OCI-M2 (cell line): Measurements from ENCODE around the gene ZSCAN30.
"Not testable (repeated sequence)": the region's sequence is repeated elsewhere in the genome, so short reads cannot be mapped to it uniquely, and the experiment has no call there.

Source experiments
- DNase-seq: peaks from one replicate; lab custom pipeline; 2025; ENCODE audit not compliant: unreplicated experiment; lab: John Stamatoyannopoulos, UW

Gene ZSCAN30

DNA sequence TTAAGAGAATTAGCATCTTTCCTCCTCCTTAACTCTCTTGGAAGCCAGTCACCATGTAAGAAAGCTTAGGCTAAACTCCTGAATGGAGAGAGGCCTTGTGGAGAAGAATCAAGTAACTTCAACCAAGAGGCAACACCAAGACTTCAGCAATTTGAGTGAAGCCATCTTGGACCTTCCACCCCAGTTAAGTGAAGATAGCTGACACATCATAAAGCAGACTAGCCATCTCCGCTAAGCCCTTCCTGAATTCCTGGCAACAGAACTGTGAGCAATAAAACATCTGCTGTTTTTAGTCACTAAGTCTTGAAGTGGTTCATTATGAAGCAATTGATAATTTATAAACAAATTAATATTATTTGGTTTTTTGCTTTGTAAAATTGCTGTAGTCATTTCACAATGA is 50.7 kb downstream of the ZSCAN30 start:
- no peak for DNase-seq

DNA sequence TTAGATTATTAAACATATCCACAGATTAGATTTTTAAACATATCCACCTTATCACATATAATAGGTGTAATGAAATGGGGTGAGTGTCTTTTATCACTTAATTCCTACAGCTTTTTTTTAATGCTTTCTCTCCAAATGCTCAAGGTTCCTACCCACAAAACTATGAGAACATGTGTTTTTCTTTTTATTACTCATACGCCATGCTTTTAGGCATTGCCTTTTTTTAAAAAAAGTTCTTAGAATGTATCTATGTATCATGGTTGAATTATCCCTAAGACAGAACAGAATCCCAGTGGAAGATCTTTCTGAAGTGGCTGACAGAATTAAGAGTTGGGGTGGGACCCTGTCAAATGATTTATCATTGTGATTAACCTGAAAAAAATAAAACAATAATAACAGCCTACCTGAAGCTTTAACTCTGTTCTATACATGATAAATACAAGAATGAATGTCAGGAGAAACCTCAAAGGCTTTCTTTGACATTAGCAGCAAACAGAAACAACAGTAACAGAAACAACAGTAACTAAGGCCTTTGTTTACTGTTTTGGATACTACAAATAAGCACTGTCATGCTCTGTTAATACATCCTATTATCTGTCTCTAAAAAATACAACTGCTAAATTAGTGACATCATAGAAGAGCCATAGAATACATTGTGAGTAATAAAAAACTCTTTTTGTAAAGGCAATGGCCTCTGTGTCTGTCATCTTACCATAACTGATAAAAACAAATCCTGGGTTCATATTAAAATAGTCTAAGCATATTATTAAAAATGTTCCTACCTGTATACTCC is 53.3 kb downstream of the ZSCAN30 start:
- DNase-seq = no peak

DNA sequence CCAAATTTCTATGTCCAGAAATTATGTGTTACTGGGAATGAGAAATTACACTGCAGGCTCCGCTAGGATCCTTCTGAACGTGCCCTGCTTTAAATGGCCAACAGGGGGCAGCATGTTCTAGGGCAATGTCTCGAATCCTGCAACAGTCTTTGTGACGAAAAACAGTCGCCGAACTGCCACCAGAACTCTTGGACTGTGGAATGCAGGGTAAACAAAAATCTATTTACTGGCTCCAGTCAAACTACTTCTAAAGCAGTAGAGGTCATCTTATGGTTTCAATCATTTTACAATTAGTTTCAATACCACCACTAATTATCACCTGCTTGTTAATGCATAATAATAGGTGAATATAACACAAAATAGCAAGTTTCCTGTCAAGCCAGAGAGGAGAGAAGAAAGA is 59.0 kb downstream of the ZSCAN30 start:
- DNase-seq = peak; percentile 73

DNA sequence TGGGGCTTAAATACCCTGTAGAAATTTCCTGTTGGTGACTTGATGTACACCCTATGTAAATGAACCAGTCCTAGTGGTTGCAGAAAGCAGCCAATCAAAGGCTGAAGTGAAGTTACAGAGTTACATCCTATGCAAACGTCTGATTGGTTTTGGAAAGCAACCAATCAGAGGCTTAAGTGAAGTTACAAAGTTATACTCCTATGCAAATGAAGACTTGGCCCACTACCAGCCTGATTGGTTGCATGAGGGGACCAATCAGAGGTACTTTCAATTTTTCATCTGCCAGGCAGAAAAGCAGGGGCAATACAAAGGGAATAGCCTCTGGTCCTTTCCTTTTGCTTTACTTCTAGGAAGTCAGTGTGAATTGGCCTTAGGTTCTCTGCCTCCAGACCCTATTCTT is 62.8 kb downstream of the ZSCAN30 start:
- no peak for DNase-seq

DNA sequence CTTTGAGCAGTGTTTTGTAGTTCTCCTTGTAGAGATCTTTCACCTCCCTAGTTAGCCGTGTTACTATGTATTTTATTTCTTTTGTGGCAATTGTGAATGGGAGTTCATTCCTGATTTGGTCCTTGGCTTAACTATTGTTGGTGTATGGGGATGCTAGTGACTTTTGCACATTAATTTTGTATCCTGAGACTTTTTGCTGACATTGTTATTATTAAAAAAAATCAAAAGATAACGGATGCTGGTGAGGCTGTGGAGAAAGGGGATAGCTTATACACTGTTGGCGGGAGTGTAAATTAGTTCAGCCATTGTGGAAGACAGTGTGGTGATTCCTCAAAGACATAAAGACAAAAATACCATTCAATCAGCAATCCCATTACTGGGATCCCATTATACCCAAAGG is 66.2 kb downstream of the ZSCAN30 start:
- no peak for DNase-seq

DNA sequence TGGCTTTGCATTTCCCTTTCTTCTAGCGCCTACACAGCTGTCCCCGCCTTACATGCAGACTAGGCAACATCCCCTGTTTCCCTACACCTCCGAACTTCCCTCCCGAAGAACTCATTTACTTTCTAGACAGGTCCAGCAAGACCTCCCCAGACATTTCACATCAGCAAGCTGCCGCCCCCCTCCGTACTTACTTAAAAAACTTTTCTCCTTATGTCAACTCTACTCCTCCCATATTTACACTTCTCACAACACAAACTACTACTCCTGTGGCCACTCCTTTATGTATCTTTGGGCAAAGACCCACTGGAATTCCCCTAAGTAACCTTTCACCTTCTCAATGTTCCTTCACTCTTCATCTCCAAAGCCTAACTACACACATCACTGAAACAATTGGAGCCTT is 69.6 kb downstream of the ZSCAN30 start:
- no peak for DNase-seq

DNA sequence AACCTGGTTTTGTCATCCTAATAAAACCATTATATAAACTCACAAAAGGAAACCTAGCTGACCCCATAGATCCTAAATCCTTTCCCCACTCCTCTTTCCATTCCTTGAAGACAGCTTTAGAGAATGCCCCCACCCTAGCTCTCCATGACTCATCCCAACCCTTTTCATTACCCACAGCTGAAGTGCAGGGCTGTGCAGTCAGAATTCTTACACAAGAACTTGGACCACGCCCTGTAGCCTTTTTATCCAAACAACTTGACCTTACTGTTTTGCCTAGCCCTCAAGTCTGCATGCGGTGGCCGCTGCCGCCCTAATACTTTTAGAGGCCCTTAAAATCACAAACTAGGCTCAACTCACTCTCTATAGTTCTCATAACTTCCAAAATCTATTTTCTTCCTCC is 70.7 kb downstream of the ZSCAN30 start:
- DNase-seq = not testable (repeated sequence)

DNA sequence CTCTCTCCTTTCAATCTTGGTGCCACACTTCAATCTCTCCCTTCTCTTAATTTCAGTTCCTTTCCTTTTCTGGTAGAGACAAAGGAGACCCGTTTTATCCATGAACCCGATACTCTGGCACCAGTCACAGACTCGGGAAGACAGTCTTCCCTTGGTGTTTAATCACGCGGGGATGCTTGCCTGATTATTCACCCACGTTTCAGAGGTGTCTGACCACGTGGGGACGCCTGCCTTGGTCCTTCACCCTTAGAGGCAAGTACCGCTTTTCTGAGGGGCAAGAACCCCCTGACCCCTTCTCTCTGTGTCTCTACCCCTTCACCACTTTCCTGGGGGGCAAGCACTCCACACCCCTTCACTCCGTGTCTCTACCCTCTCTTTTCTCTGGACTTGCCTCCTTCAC is 73.4 kb downstream of the ZSCAN30 start:
- not testable (repeated sequence) for DNase-seq

DNA sequence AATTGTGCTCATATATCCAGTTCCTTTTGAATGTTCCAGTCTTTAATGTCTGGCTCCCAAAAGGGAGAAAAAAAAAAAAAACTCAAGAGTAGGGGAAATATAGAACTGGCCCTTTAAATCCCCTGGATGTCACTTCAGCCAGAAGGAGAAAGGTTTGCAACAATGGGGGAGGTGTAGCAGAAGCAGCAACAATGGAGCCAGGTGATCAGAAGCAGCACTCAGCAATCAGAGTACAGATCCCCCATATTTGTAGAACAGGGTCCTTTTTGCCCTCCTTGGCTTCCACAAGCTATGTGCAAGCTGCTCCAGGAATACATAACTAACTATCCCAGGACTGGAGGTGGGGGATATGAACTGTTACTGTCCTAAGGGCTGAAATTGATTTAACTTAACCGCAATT is 75.0 kb downstream of the ZSCAN30 start:
- no peak for DNase-seq

DNA sequence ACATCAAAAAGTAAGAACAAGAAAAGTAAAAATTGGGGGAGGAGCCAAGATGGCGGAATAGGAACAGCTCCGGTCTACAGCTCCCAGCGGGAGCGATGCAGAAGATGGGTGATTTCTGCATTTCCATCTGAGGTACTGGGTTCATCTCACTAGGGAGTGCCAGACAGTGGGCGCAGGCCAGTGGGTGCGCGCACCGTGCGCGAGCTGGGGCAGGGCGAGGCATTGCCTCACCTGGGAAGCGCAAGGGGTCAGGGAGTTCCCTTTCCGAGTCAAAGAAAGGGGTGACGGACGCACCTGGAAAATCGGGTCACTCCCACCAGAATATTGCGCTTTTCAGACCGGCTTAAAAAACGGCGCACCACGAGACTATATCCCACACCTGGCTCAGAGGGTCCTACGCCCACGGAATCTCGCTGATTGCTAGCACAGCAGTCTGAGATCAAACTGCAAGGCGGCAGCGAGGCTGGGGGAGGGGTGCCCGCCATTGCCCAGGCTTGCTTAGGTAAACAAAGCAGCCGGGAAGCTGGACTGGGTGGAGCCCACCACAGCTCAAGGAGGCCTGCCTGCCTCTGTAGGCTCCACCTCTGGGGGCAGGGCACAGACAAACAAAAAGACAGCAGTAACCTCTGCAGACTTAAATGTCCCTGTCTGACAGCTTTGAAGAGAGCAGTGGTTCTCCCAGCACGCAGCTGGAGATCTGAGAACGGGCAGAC is 84.1 kb downstream of the ZSCAN30 start:
- not testable (repeated sequence) for DNase-seq

DNA sequence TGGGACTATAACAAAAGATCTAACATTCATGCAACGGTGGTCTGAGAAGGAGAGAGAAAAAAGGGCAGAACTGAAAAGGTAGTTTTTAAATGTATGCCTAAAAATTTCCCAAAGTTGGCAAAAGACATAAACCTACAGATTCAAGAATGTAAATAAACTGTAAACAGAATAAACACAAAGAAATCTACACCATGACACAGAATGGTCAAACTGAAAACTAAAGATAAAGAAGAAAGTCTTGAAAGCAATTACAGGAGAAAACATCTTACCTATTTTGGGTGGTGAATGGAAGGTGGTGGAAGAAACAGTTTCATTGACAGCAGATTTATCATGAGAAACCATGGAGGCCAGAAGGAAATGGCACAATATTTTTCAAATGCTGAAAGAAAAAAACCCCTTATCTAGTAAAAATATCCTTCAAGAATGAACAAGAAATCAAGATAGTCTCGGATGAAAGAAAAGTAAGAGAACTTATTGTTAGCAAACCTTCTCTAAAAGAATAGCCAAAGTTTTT is 84.8 kb downstream of the ZSCAN30 start:
- DNase-seq = no peak

DNA sequence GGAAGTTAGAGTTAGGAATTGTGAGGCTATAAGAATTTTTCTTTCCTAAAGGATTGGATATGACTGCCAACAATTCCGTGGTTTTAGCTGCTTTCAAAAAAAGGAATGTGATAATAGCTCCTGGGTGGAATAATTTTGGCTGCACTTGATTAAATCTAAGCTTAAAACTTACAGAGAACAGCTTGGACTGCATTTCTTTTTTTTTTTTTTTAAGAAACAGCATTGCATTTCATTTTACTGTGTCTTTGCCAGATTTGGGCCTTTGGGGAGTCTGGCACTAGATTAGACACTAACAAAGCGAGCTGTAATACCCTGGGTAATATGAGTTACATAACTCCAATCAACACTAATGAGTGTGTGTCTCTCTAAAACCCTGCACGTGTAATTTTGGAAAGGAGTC is 87.0 kb downstream of the ZSCAN30 start:
- DNase-seq = no peak

DNA sequence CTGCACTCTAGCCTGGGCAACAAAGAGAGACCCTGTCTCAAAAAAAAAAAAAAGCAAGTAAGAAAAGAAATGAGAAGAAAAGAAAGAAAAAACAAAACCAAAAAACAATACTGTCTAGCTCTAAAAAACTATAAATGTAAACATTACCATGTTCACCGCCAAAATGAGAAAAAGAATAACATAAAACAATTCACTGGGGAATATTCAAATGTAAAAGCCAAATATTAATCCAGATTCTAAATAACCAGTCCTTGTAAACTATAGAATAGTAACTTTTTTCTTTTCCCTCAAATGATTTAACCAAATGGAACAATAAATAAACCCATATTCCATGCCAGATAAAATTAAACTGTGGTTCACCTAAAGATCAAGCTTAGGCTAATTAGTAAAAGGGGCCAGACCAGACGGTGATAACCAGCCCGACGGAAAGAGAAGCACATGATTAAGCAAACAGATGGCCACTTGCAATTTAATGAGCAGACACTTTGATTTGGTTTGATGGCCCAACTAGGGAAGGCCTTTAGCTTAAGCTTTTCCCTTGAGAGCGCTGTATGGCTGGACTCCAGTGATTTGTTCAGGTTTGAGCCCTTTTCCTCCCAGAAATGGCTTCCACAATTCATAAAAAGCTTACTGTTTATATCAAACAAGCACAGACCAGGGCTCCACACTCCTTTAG is 88.6 kb downstream of the ZSCAN30 start:
- DNase-seq = no peak
